ENCODE results near the gene SHISA4. TPM values are rescaled to one million over a fixed set of nuclear protein-coding genes. Genes with fewer than 3 reads are reported as not detected.
A peak's percentile ranks its signal among the peaks of the same experiment; 100 is the strongest.

Gene SHISA4
- total and polyA plus RNA-seq, 2 donors from 2014 or later: 10.4 to 37.6 TPM

GRCh38 chr1:201911826-201912571 is 23.3 kb downstream of the SHISA4 start:
- no peak for DNase-seq
- Histone ChIP-seq H3K9me3 (ENCODE audit: control insufficient read depth in 2 of 3, insufficient read depth in 1 of 3, low read length in 3 of 3) (no peaks in the 10 kb centered on the region), H3K9ac (ENCODE audit: low read length in 3 of 3) (no peak overlapping the region), H3K4me1 (ENCODE audit: control insufficient read depth in 2 of 3, insufficient read depth in 2 of 3, low read depth in 1 of 3, low read length in 3 of 3) (peaks cover 0 to 5% (median 3%) of the 10 kb centered on the region in 3 donors), H3K27ac (ENCODE audit: low read depth in 2 of 2, low read length in 2 of 2) (no peak overlapping the region), H3K4me3 (ENCODE audit: low read length in 3 of 3) (no peak overlapping the region), H3K27me3 (ENCODE audit: control insufficient read depth, insufficient read depth, low read length) (no peaks in the 10 kb centered on the region), H3K36me3 (ENCODE audit: control insufficient read depth in 2 of 3, insufficient read depth in 3 of 3, low read length in 3 of 3) (no peaks in the 10 kb centered on the region)
- intact Hi-C loops (cut with DNase I): no loop called here
- no peak for TF ChIP-seq CTCF (IDR thresholded peaks at IDR 0.05; ENCODE audit: borderline replicate concordance, extremely low read depth, insufficient read depth)
- no peak for FAIRE-seq

GRCh38 chr1:201912832-201913231 is 24.1 kb downstream of the SHISA4 start:
- Histone ChIP-seq H3K27ac (ENCODE audit: low read depth in 2 of 2, low read length in 2 of 2) (no peak overlapping the region), H3K4me1 (ENCODE audit: control insufficient read depth in 2 of 3, insufficient read depth in 2 of 3, low read depth in 1 of 3, low read length in 3 of 3) (peaks cover 0 to 9% (median 8%) of the 10 kb centered on the region in 3 donors), H3K27me3 (ENCODE audit: control insufficient read depth, insufficient read depth, low read length) (no peaks in the 10 kb centered on the region), H3K36me3 (ENCODE audit: control insufficient read depth in 2 of 3, insufficient read depth in 3 of 3, low read length in 3 of 3) (no peaks in the 10 kb centered on the region), H3K9me3 (ENCODE audit: control insufficient read depth in 2 of 3, insufficient read depth in 1 of 3, low read length in 3 of 3) (no peaks in the 10 kb centered on the region), H3K9ac (ENCODE audit: low read length in 3 of 3) (no peak overlapping the region), H3K4me3 (ENCODE audit: low read length in 3 of 3) (no peak overlapping the region)
- intact Hi-C loops (cut with DNase I): no loop called here
- no peak for FAIRE-seq
- peak in 4 of 5 donors; percentile 81 to 88 (median 81) for DNase-seq
- no peak for TF ChIP-seq CTCF (IDR thresholded peaks at IDR 0.05; ENCODE audit: borderline replicate concordance, extremely low read depth, insufficient read depth)

GRCh38 chr1:201914456-201915235 is 25.9 kb downstream of the SHISA4 start:
- intact Hi-C loops (cut with DNase I): no loop called here
- Histone ChIP-seq H3K27ac (ENCODE audit: low read depth in 2 of 2, low read length in 2 of 2) (no peak overlapping the region), H3K9me3 (ENCODE audit: control insufficient read depth in 2 of 3, insufficient read depth in 1 of 3, low read length in 3 of 3) (no peaks in the 10 kb centered on the region), H3K27me3 (ENCODE audit: control insufficient read depth, insufficient read depth, low read length) (no peaks in the 10 kb centered on the region), H3K36me3 (ENCODE audit: control insufficient read depth in 2 of 3, insufficient read depth in 3 of 3, low read length in 3 of 3) (no peaks in the 10 kb centered on the region), H3K4me1 (ENCODE audit: control insufficient read depth in 2 of 3, insufficient read depth in 2 of 3, low read depth in 1 of 3, low read length in 3 of 3) (peaks cover 0 to 9% (median 8%) of the 10 kb centered on the region in 3 donors), H3K4me3 (ENCODE audit: low read length in 3 of 3) (no peak overlapping the region), H3K9ac (ENCODE audit: low read length in 3 of 3) (no peak overlapping the region)
- no peak for TF ChIP-seq CTCF (IDR thresholded peaks at IDR 0.05; ENCODE audit: borderline replicate concordance, extremely low read depth, insufficient read depth)
- no peak for DNase-seq
- no peak for FAIRE-seq
